ENCODE measurements around the gene CARD9. TPM values are rescaled to one million over a fixed set of nuclear protein-coding genes. Genes with fewer than 3 reads are reported as not detected.

The CARD9 gene
- total RNA-seq, 2 donors from 2014 or later, result 0.52 to 1.9 TPM

DNA sequence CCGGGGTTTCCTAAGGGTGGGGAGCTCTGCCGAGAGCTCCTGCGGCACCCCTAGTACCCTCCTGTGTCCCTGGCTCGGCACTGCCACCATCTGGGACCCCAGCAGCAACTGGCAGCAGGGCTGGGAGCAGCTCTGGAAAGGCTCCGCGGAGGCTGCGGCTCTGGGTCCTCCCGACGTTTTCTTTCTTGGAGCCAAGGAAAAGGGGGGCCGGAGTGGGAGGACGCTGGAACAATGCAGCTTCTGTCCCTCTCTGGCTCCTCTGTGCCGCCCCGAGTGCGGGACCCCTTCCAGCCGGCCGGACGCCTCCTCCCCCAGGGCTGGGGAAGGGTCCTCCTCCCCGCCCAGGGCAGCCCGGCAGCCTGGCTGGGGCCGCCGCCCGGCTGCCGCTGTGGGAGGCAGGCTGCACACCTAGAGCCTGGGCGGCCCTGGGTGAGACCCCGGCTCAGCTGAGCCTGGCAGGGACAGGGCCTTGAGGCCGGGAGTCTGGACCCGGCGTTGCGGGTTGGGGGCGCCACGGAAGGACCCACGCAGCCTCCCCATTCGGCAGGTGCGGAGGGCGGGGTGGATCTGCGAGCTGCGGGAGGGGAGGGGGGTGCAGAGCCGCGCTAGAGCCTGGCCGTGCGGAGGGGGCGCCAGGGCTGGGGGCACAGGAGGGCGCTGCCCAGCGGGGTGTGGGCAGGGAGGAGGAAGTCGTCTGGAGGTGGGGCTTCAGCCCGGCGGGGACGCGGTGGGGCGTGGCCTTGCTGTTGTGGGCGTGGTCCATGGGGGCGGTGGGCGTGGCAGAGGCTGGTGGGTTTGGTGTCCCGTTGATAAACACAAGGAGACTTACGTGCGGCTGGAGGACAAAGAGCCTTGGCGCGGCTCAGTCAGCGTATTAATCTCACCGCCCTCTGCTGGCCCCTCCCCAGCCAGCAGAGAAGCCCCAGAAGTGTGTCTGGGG lies 31.0 kb downstream of the CARD9 start:
- ATAC-seq, result peak; percentile 84
- intact Hi-C loops (cut with DNase I, micrococcal nuclease), result no loop called here

GRCh38 chr9:136341769-136342168 lies 31.7 kb downstream of the CARD9 start:
- intact Hi-C loops (cut with DNase I, micrococcal nuclease), result no loop called here
- ATAC-seq (no peak), DNase-seq (no peak)

More for the DNA sequence above, 31.0 kb downstream of the CARD9 start:
- peak; percentile 82 to 89 for DNase-seq

DNA sequence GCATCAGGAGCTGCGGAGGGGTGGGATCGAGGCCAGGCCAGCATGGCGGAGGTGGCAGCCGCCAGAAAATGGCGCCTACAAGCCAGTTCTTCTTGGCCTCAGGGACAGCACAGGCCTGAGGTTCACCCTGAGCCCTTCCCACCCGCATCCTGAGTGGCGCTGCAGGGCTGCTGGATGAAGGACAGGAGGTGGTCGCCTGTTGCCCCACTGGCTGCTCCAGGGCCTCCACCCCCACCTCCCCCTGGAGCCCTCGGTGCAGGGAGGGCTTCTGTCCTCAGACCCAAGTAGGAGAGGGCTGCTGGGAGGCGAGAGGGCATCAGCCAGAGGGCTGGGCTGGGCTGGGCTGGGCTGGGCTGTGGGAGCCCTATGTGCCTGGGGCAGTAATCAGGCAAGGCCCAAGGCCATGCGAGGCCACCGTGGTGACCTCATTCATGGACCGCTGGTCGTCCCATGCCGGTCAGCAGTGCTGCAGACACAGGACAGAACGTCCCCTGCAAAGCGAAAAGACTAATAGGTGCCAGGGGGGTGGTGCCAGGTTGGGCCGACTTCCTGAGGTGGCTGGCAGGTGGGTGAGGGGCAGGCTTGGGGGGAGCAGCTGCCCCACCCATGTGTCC lies 32.3 kb downstream of the CARD9 start:
- ATAC-seq (no peak), DNase-seq (no peak)

DNA sequence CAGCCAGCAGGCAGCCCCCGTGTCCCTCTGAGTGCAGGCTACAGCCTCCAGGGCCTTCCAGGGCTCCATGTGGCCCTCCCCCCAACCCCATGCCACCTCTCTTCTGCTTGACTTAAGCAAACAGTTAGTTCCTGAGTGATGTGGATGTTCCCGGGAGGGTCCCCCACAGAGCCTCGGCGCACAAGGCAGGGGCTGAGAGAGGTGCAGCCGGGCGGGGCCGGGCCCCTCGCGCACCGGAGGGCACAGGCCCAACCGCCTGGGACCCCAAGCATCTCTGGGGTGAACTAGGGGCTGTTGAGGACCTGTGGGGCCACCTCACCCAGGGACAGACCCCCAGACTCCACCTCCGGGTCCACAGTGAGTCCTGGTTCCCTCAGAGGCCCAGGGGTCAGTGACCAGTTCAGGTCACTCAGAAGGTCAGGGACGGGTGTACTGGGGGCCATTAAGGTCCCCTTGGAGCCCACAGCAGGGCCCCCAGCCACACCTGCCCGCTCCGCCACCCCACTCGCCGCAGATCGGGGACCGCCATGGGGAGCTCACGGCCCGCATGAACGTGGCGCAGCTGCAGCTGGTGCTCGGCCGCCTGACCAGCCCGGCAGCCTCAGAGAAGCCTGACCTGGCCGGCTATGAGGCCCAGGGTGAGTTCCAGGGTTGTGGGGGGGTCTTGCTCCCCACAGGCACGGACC lies 33.0 kb downstream of the CARD9 start:
- intact Hi-C loops (cut with DNase I, micrococcal nuclease), result no loop called here
- DNase-seq (no peak), ATAC-seq (no peak)

More for the DNA sequence above, 32.3 kb downstream of the CARD9 start:
- intact Hi-C loops (cut with DNase I, micrococcal nuclease), result no loop called here

GRCh38 chr9:136339958-136340310 lies 33.5 kb downstream of the CARD9 start:
- DNase-seq, result no peak
- intact Hi-C loops (cut with DNase I, micrococcal nuclease), result no loop called here
- ATAC-seq, result no peak

DNA sequence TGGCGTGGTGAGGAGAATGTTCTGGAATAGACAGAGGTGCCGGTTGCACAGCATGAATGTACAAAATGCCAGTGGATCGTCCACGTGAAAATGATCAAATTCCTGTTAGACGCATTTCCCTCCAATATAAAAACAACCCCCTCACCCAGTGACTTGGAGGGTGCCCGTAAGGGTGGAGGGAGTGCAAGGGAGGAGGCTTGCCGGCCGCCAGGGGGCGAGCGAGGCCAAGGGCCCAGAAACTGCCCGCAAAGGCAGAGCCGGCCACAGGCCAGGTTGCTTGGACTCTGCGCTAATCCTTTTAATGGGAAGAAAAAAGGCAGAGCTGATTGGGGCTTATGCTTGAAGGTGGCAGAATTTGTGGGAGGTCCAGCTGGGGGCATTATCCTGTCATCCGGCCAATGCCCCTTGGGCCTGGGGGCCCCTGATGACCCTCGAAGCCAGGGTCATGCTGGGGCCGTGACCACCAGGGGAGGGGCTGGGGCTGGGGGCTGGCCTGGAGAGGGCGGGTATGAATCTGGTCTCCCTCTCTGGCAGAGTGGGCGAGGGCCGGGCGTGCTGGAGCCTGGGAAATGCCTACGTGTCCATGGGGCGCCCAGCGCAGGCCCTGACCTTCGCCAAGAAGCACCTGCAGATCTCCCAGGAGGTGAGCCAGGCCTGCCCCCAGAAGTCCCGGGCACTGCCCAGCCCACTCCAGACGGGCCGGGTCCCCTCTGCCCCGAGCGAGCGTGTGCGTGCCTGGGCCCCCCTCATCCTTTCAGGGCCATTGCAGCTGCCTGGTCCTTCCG lies 34.1 kb downstream of the CARD9 start:
- ATAC-seq, result peak; percentile 74
- DNase-seq, result peak; percentile 65 to 83
- intact Hi-C loops (cut with DNase I, micrococcal nuclease), result no loop called here

DNA sequence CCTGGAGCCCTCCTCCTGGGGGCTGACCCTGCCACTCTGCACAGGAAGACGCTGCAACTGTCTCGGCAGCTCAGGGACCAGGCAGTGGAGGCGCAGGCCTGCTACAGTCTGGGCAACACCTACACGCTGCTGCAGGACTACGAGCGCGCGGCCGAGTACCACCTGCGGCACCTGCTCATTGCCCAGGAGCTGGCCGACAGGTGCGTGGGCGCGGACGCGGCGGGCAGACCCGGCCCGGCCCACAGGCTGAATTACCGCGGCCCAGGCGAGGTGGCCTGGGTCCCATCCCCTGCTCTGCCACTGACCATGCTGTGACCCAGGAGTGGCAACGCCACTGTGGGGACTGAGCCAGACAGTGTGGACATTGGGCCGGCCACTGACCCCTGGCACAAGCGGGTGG lies 35.0 kb downstream of the CARD9 start:
- intact Hi-C loops (cut with DNase I, micrococcal nuclease), result no loop called here
- no peak for ATAC-seq
- DNase-seq, result no peak

DNA sequence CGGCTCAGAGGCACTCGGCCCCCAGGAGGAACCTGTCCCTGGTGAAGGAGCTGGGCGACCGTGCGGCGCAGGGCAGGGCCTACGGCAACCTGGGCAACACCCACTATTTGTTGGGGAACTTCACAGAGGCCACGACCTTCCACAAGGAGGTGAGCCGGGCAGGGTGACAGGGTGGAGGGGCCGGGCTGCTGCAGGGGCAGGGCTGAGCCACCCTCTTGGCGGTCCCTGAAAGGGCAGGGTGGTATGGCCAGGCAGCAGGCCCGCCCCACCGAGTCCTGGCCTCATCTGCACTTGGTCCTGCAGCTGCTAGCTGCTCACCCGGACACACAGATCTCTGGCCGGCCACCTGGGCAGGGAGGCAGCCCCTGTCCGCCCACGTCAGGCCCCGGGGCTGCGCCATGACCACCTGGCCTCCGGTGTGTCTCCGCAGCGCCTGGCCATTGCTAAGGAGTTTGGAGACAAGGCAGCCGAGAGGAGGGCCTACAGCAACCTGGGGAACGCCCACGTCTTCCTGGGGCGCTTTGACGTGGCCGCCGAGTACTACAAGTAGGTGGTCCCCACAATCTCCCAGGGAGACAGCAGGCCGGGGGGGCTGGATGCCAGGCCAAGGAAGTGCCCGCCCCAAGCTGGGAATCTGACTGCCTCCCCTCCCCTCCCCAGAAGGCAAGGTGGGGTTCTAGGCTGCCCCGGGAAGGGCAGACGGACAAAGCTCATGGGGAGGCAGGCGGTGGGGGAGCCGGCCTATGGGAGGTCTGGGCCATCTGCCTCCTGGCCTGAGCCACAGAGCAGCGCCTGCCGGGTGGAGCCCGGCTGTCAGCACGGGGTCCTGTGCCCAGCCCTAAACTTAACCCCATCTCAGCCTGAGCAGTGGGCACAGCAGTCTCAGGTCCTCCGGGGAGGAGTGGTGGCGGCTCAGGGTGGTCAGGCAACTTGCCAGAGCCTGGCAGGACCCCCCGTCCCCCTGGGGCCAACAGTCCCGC lies 35.8 kb downstream of the CARD9 start:
- ATAC-seq, result no peak
- no peak for DNase-seq
- intact Hi-C loops (cut with DNase I, micrococcal nuclease), result no loop called here

DNA sequence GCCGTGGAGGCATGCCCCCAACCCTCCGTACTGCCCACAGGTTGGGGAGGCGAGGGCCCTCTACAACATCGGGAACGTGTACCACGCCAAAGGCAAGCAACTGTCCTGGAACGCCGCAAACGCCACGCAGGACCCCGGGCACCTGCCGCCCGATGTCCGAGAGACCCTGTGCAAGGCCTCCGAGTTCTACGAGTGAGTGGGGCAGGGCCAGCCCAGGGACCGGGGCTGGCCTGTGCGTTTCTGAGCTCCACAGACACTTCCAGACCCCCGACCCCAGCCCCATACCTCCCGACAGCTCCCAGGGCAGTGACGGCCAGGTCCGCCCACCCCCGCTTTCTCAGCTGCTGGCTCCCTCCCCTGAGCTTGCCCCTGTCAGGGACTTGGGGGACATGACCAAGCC lies 36.6 kb downstream of the CARD9 start:
- DNase-seq, result no peak
- no peak for ATAC-seq
- intact Hi-C loops (cut with DNase I, micrococcal nuclease), result no loop called here

GRCh38 chr9:136336156-136336870 lies 37.2 kb downstream of the CARD9 start:
- ATAC-seq, result no peak
- intact Hi-C loops (cut with DNase I, micrococcal nuclease), result no loop called here

GRCh38 chr9:136335296-136336155 lies 37.9 kb downstream of the CARD9 start:
- intact Hi-C loops (cut with DNase I, micrococcal nuclease), result no loop called here
- ATAC-seq (no peak), DNase-seq (no peak)

More at GRCh38 chr9:136336156-136336870, 37.2 kb downstream of the CARD9 start:
- no peak for DNase-seq

- DNase-seq (no peak), ATAC-seq (no peak)
- intact Hi-C loops (cut with DNase I, micrococcal nuclease), result no loop called here
Observed at GRCh38 chr9:136334541-136334940, 38.9 kb downstream of the CARD9 start.

- no peak for ATAC-seq
- DNase-seq, result no peak
- intact Hi-C loops (cut with DNase I, micrococcal nuclease), result no loop called here
Observed at GRCh38 chr9:136333486-136333885, 40.0 kb downstream of the CARD9 start.

- intact Hi-C loops (cut with DNase I, micrococcal nuclease), result no loop called here
- DNase-seq (no peak), ATAC-seq (no peak)
Observed at GRCh38 chr9:136333045-136333444, 40.4 kb downstream of the CARD9 start.

GRCh38 chr9:136332482-136332983 lies 40.9 kb downstream of the CARD9 start:
- intact Hi-C loops (cut with DNase I, micrococcal nuclease), result no loop called here
- DNase-seq (no peak), ATAC-seq (no peak)

All from left colon (tissue), 2 donors.